ENCODE results near the gene RAB20.
"Not testable (repeated sequence)": the region's sequence is repeated elsewhere in the genome, so short reads cannot be mapped to it uniquely, and the experiment has no call there.

Gene RAB20

DNA sequence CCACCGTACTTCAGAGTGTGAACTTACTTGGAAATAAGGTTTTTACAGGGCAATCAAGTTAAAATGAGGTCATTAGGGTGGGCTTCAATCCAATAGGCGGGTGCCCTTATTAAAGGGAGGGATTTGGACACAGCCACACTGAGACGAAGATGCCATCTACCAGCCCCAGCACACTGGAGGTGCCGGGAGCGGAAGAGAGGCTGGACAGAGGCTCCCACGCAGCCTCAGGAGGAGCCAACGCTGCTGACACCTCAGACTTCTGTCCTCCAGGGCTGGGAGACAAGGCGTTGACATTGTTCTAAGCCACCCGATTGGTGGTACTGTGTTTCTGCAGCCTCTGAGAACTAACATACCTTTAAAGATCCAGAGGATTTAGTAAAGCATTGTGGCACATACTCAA lies 12.6 kb upstream of the RAB20 start:
- Histone ChIP-seq H2AFZ (ENCODE audit: low read depth) (no peak overlapping the region), H3K27ac (no peak overlapping the region), H3K4me1 (ENCODE audit: low read depth, poor library complexity, severe bottlenecking) (no peaks in the 10 kb centered on the region), H3K4me3 (IDR thresholded peaks at IDR 0.05; ENCODE audit: insufficient read depth, low read depth, low read length) (no peak overlapping the region), H3K27me3 (ENCODE audit: insufficient read depth, low read depth) (no peaks in the 10 kb centered on the region), H3K9ac (no peak overlapping the region), H4K20me1 (ENCODE audit: insufficient read depth) (no peaks in the 10 kb centered on the region), H3K36me3 (ENCODE audit: insufficient read depth) (no peaks in the 10 kb centered on the region), H3K79me2 (ENCODE audit: insufficient read depth, low read depth) (no peaks in the 10 kb centered on the region), H3K4me2 (no peak overlapping the region)
- TF ChIP-seq, protein P1, sequence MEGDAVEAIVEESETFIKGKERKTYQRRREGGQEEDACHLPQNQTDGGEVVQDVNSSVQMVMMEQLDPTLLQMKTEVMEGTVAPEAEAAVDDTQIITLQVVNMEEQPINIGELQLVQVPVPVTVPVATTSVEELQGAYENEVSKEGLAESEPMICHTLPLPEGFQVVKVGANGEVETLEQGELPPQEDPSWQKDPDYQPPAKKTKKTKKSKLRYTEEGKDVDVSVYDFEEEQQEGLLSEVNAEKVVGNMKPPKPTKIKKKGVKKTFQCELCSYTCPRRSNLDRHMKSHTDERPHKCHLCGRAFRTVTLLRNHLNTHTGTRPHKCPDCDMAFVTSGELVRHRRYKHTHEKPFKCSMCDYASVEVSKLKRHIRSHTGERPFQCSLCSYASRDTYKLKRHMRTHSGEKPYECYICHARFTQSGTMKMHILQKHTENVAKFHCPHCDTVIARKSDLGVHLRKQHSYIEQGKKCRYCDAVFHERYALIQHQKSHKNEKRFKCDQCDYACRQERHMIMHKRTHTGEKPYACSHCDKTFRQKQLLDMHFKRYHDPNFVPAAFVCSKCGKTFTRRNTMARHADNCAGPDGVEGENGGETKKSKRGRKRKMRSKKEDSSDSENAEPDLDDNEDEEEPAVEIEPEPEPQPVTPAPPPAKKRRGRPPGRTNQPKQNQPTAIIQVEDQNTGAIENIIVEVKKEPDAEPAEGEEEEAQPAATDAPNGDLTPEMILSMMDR (conservative IDR thresholded peaks at IDR 0.05; ENCODE audit: low read depth, low read length): no peak

DNA sequence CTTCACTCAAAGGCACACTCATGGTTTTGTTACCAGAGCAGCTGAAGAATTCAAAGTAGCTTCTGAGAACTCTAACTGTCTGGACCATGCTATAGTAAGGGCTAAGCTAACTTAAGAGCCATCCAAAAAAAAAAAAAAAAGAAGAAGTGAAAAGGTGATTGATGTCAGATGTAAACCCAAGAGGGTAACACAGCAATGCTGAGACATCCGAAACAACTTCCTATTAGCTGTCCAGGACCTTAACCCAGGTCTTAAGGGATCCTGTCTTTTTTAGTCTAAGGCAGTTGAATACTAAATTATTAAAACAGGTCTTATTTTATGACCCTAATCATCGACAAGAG lies 11.2 kb upstream of the RAB20 start:
- Histone ChIP-seq H3K4me1 (ENCODE audit: low read depth, poor library complexity, severe bottlenecking) (no peaks in the 10 kb centered on the region), H3K79me2 (ENCODE audit: insufficient read depth, low read depth) (no peaks in the 10 kb centered on the region), H3K4me2 (no peak overlapping the region), H4K20me1 (ENCODE audit: insufficient read depth) (no peaks in the 10 kb centered on the region), H3K9ac (no peak overlapping the region), H3K27ac (no peak overlapping the region), H2AFZ (ENCODE audit: low read depth) (no peak overlapping the region), H3K27me3 (ENCODE audit: insufficient read depth, low read depth) (no peaks in the 10 kb centered on the region), H3K4me3 (IDR thresholded peaks at IDR 0.05; ENCODE audit: insufficient read depth, low read depth, low read length) (no peak overlapping the region), H3K36me3 (ENCODE audit: insufficient read depth) (no peaks in the 10 kb centered on the region)
- TF ChIP-seq, protein P1 (conservative IDR thresholded peaks at IDR 0.05; ENCODE audit: low read depth, low read length): no peak

- H3K27me3 ChIP-seq (ENCODE audit: insufficient read depth, low read depth): no peaks in the 10 kb centered on the region
- H3K79me2 ChIP-seq (ENCODE audit: insufficient read depth, low read depth): no peaks in the 10 kb centered on the region
- no peaks in the 10 kb centered on the region for H4K20me1 ChIP-seq (ENCODE audit: insufficient read depth)
- TF ChIP-seq, protein P1 (conservative IDR thresholded peaks at IDR 0.05; ENCODE audit: low read depth, low read length): no peak
- H3K36me3 ChIP-seq (ENCODE audit: insufficient read depth): no peaks in the 10 kb centered on the region
- no peak overlapping the region for H2AFZ ChIP-seq (ENCODE audit: low read depth)
- no peak overlapping the region for H3K4me2 ChIP-seq
- no peak overlapping the region for H3K9ac ChIP-seq
- H3K27ac ChIP-seq: no peak overlapping the region
- H3K4me3 ChIP-seq (IDR thresholded peaks at IDR 0.05; ENCODE audit: insufficient read depth, low read depth, low read length): no peak overlapping the region
- H3K4me1 ChIP-seq (ENCODE audit: low read depth, poor library complexity, severe bottlenecking): no peaks in the 10 kb centered on the region
These were observed 10.6 kb upstream of the RAB20 start for GRCh38 chr13:110571896-110572777.

GRCh38 chr13:110570886-110571285 lies 9.4 kb upstream of the RAB20 start:
- TF ChIP-seq, protein P1 (conservative IDR thresholded peaks at IDR 0.05; ENCODE audit: low read depth, low read length): no peak
- Histone ChIP-seq H3K9ac (no peak overlapping the region), H3K36me3 (ENCODE audit: insufficient read depth) (no peaks in the 10 kb centered on the region), H2AFZ (ENCODE audit: low read depth) (no peak overlapping the region), H3K4me2 (no peak overlapping the region), H4K20me1 (ENCODE audit: insufficient read depth) (no peaks in the 10 kb centered on the region), H3K27ac (no peak overlapping the region), H3K4me3 (IDR thresholded peaks at IDR 0.05; ENCODE audit: insufficient read depth, low read depth, low read length) (no peak overlapping the region), H3K27me3 (ENCODE audit: insufficient read depth, low read depth) (no peaks in the 10 kb centered on the region), H3K4me1 (ENCODE audit: low read depth, poor library complexity, severe bottlenecking) (no peaks in the 10 kb centered on the region), H3K79me2 (ENCODE audit: insufficient read depth, low read depth) (no peaks in the 10 kb centered on the region)

GRCh38 chr13:110569962-110570361 lies 8.4 kb upstream of the RAB20 start:
- not testable (repeated sequence) for H3K27ac ChIP-seq; H3K36me3 ChIP-seq (ENCODE audit: insufficient read depth); H4K20me1 ChIP-seq (ENCODE audit: insufficient read depth); H3K4me2 ChIP-seq; H3K9ac ChIP-seq; H3K4me1 ChIP-seq (ENCODE audit: low read depth, poor library complexity, severe bottlenecking); H2AFZ ChIP-seq (ENCODE audit: low read depth); H3K27me3 ChIP-seq (ENCODE audit: insufficient read depth, low read depth); H3K4me3 ChIP-seq (IDR thresholded peaks at IDR 0.05; ENCODE audit: insufficient read depth, low read depth, low read length); H3K79me2 ChIP-seq (ENCODE audit: insufficient read depth, low read depth)
